Epithelial cell of alveolus of lung (primary cell): ENCODE measurements around the gene GADD45A. TPM values are rescaled to one million over a fixed set of nuclear protein-coding genes. Genes with fewer than 3 reads are reported as not detected.

Experiments used
- total RNA-seq: library from RNA; depleted of rRNA; stranded (reverse); fragments of >200 nt; gene quantifications from 2 replicates; pipeline ENCODE4 v1.2.1, GENCODE V29; 2015

GADD45A gene, protein sequence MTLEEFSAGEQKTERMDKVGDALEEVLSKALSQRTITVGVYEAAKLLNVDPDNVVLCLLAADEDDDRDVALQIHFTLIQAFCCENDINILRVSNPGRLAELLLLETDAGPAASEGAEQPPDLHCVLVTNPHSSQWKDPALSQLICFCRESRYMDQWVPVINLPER
- total RNA-seq = 29.5 and 57.1 TPM in 2 replicates

DNA sequence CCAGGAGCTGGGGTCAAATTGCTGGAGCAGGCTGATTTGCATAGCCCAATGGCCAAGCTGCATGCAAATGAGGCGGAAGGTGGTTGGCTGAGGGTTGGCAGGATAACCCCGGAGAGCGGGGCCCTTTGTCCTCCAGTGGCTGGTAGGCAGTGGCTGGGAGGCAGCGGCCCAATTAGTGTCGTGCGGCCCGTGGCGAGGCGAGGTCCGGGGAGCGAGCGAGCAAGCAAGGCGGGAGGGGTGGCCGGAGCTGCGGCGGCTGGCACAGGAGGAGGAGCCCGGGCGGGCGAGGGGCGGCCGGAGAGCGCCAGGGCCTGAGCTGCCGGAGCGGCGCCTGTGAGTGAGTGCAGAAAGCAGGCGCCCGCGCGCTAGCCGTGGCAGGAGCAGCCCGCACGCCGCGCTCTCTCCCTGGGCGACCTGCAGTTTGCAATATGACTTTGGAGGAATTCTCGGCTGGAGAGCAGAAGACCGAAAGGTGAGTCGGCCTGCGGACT is at the start of gene GADD45A:
Gene GADD45A, plus strand, starts transcription at position 135 of the 491 bp plus-strand sequence. Its CDS starts 294 bp downstream, at position 429.

Other genes starting within 250 kb of the GADD45A start
- 90.1 and 123 TPM in 2 replicates for gene GNG12, start 148.3 kb downstream of the GADD45A start, total RNA-seq